HEK293 (cell line): Measurements from ENCODE around the gene FRMD4A.

Experiments used
- CTCF ChIA-PET: fragments of 350-600 bp; formaldehyde crosslinking; extraction: SDS; loops from one replicate; lab custom pipeline; 2021; ENCODE audit warnings: antibody characterized with exemption; lab: Yijun Ruan, JAX
- POLR2A ChIA-PET: fragments of 300-600 bp; formaldehyde crosslinking; extraction: SDS; loops from one replicate; lab custom pipeline; 2020; ENCODE audit warnings: antibody characterized with exemption, inconsistent platforms; lab: Yijun Ruan, JAX
- H3K27ac ChIP-seq: fragments of 200-500 bp; sonication (Bioruptor generic); 2 replicates; pipeline ENCODE4 v1.5.1; 2014; ENCODE audit warnings: low read depth, low read length, control low read depth, inconsistent platforms; ENCODE audit errors: extremely low read depth
- H3K36me3 ChIP-seq, 2 experiments: fragments of 200-500 bp in 1 of 2; sonication (Bioruptor generic) in 1 of 2; 1 replicate in 1 of 2; 2 replicates in 1 of 2; pipeline ENCODE4 v1.5.1; 2014 to 2017; ENCODE audit warnings: inconsistent platforms in 2 of 2, low read length in 2 of 2; ENCODE audit not compliant: control insufficient read depth in 2 of 2, insufficient read depth in 1 of 2
- H3K4me1 ChIP-seq: fragments of 200-500 bp; sonication (Bioruptor generic); 2 replicates; pipeline ENCODE4 v1.5.1; 2014; ENCODE audit warnings: mild to moderate bottlenecking, low read length, inconsistent platforms; ENCODE audit not compliant: control insufficient read depth, insufficient read depth
- H3K4me3 ChIP-seq: 2 replicates; pipeline ENCODE4 v1.5.1; 2011; ENCODE audit warnings: low read depth, mild to moderate bottlenecking, control low read depth, low read length, moderate library complexity
- H3K9me3 ChIP-seq: fragments of 200-500 bp; sonication (Bioruptor generic); 2 replicates; pipeline ENCODE4 v1.5.1; 2014; ENCODE audit warnings: low read depth, low read length, inconsistent platforms; ENCODE audit not compliant: control insufficient read depth, insufficient read depth
- BCL11A ChIP-seq: fragments of 450-650 bp; formaldehyde crosslinking; IDR thresholded peaks from 2 replicates; pipeline ENCODE4 v1.5.1; 2016; ENCODE audit warnings: low read depth, missing biosample characterization, missing genetic modification characterization
- GLIS2 ChIP-seq: fragments of 450-650 bp; formaldehyde crosslinking; IDR thresholded peaks from 2 replicates; pipeline ENCODE4 v1.5.1; 2016; ENCODE audit warnings: missing biosample characterization, missing genetic modification characterization
- HOXC10 ChIP-seq: sonication (generic); formaldehyde crosslinking; IDR thresholded peaks from 2 replicates; pipeline ENCODE4 v1.8.1; 2023; ENCODE audit warnings: mild to moderate bottlenecking, missing genetic modification reagents
- KLF8 ChIP-seq: fragments of 450-650 bp; formaldehyde crosslinking; IDR thresholded peaks from 2 replicates; pipeline ENCODE4 v1.5.1; 2016; ENCODE audit warnings: missing biosample characterization, missing genetic modification characterization
- OVOL3 ChIP-seq: fragments of 450-650 bp; formaldehyde crosslinking; IDR thresholded peaks from 2 replicates; pipeline ENCODE4 v1.5.1; 2016; ENCODE audit warnings: missing biosample characterization, missing genetic modification characterization
- ZEB2 ChIP-seq: fragments of 450-650 bp; formaldehyde crosslinking; IDR thresholded peaks from 2 replicates; pipeline ENCODE4 v1.5.1; 2016; ENCODE audit warnings: missing biosample characterization, missing genetic modification characterization
- ZNF121 ChIP-seq: fragments of 450-650 bp; formaldehyde crosslinking; IDR thresholded peaks from 2 replicates; pipeline ENCODE4 v1.5.1; 2016; ENCODE audit warnings: missing biosample characterization, missing genetic modification characterization
- ZNF23 ChIP-seq: fragments of 450-650 bp; formaldehyde crosslinking; IDR thresholded peaks from 2 replicates; pipeline ENCODE4 v1.5.1; 2016; ENCODE audit warnings: missing biosample characterization, missing genetic modification characterization, borderline replicate concordance
- ZNF37A ChIP-seq: fragments of 450-650 bp; IDR thresholded peaks from 2 replicates; pipeline ENCODE4 v1.5.1; 2018; ENCODE audit warnings: missing biosample characterization, missing genetic modification characterization
- ZNF426 ChIP-seq: fragments of 450-650 bp; formaldehyde crosslinking; IDR thresholded peaks from 2 replicates; pipeline ENCODE4 v1.5.1; 2017; ENCODE audit warnings: missing biosample characterization, missing genetic modification characterization, mild to moderate bottlenecking, inconsistent platforms, moderate library complexity
- ZNF473 ChIP-seq: fragments of 450-650 bp; formaldehyde crosslinking; IDR thresholded peaks from 2 replicates; pipeline ENCODE4 v1.5.1; 2017; ENCODE audit warnings: missing biosample characterization, missing genetic modification characterization
- ZNF514 ChIP-seq: fragments of 450-650 bp; formaldehyde crosslinking; IDR thresholded peaks from 2 replicates; pipeline ENCODE4 v1.5.1; 2016; ENCODE audit warnings: missing biosample characterization, missing genetic modification characterization
- ZNF660 ChIP-seq: fragments of 450-650 bp; IDR thresholded peaks from 2 replicates; pipeline ENCODE4 v1.5.1; 2018; ENCODE audit warnings: missing biosample characterization, mild to moderate bottlenecking, missing genetic modification characterization
- ZNF707 ChIP-seq: fragments of 450-650 bp; formaldehyde crosslinking; IDR thresholded peaks from 2 replicates; pipeline ENCODE4 v1.5.1; 2016; ENCODE audit warnings: missing biosample characterization, missing genetic modification characterization
- ZNF776 ChIP-seq: fragments of 450-650 bp; formaldehyde crosslinking; IDR thresholded peaks from 2 replicates; pipeline ENCODE4 v1.5.0; 2017; ENCODE audit warnings: missing biosample characterization, missing genetic modification characterization, borderline replicate concordance
- ZNF843 ChIP-seq: fragments of 450-650 bp; formaldehyde crosslinking; IDR thresholded peaks from 2 replicates; pipeline ENCODE4 v1.5.1; 2016; ENCODE audit warnings: missing biosample characterization, missing genetic modification characterization
- ZXDB ChIP-seq: fragments of 450-650 bp; formaldehyde crosslinking; IDR thresholded peaks from 2 replicates; pipeline ENCODE4 v1.5.1; 2016; ENCODE audit warnings: missing biosample characterization, missing genetic modification characterization
- TF ChIP-seq, protein P1 (sequence below): fragments of 450-650 bp; formaldehyde crosslinking; IDR thresholded peaks from 2 replicates; pipeline ENCODE4 v1.5.1; 2016; ENCODE audit warnings: missing biosample characterization, missing genetic modification characterization, low read depth
- TF ChIP-seq, protein P2 (sequence below): fragments of 450-650 bp; formaldehyde crosslinking; IDR thresholded peaks from 2 replicates; pipeline ENCODE4 v1.5.1; 2016; ENCODE audit warnings: missing biosample characterization, missing genetic modification characterization, borderline replicate concordance
- TF ChIP-seq, protein P3 (sequence below): fragments of 450-650 bp; formaldehyde crosslinking; IDR thresholded peaks from 2 replicates; pipeline ENCODE4 v1.5.1; 2016; ENCODE audit warnings: missing biosample characterization, missing genetic modification characterization
- TF ChIP-seq, protein P4 (sequence below): IDR thresholded peaks from 2 replicates; pipeline ENCODE4 v1.6.1; 2011; ENCODE audit warnings: mild to moderate bottlenecking, low read depth, low read length, borderline replicate concordance

Gene FRMD4A

DNA sequence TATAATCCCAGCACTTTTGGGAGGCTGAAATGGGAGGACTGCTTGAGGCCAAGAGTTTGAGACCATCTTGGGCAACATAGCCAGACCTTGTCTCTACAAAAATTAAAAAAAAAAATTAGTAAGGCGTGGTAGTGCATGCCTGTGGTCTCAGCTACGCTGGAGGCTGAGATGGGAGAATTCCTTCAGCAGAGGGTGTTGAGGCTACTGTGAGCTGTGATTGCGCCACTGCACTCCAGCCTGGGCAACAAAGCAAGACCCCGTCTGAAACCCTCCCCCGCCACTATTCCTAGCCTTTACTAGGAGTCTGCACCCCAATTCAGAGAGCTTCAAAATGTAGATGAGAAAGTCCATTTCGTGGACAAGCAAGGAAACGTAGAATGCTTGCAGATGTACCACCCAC is 648.8 kb downstream of the FRMD4A start (continued):
- TF ChIP-seq GLIS2 (no peak), ZNF23 (tag by site-specific recombination) (no peak), ZNF514 (tag by site-specific recombination) (no peak), OVOL3 (tag by site-specific recombination) (no peak), ZNF473 (tag by site-specific recombination) (no peak), ZNF776 (tag by site-specific recombination) (no peak), ZEB2 (no peak), ZNF37A (tag by site-specific recombination) (no peak), ZNF660 (no peak), HOXC10 (CRISPR knock-in tag) (no peak), KLF8 (tag by site-specific recombination) (no peak), ZNF707 (no peak)
- TF ChIP-seq, protein P1, sequence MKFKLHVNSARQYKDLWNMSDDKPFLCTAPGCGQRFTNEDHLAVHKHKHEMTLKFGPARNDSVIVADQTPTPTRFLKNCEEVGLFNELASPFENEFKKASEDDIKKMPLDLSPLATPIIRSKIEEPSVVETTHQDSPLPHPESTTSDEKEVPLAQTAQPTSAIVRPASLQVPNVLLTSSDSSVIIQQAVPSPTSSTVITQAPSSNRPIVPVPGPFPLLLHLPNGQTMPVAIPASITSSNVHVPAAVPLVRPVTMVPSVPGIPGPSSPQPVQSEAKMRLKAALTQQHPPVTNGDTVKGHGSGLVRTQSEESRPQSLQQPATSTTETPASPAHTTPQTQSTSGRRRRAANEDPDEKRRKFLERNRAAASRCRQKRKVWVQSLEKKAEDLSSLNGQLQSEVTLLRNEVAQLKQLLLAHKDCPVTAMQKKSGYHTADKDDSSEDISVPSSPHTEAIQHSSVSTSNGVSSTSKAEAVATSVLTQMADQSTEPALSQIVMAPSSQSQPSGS (tag by site-specific recombination), result no peak
- TF ChIP-seq, protein P2, sequence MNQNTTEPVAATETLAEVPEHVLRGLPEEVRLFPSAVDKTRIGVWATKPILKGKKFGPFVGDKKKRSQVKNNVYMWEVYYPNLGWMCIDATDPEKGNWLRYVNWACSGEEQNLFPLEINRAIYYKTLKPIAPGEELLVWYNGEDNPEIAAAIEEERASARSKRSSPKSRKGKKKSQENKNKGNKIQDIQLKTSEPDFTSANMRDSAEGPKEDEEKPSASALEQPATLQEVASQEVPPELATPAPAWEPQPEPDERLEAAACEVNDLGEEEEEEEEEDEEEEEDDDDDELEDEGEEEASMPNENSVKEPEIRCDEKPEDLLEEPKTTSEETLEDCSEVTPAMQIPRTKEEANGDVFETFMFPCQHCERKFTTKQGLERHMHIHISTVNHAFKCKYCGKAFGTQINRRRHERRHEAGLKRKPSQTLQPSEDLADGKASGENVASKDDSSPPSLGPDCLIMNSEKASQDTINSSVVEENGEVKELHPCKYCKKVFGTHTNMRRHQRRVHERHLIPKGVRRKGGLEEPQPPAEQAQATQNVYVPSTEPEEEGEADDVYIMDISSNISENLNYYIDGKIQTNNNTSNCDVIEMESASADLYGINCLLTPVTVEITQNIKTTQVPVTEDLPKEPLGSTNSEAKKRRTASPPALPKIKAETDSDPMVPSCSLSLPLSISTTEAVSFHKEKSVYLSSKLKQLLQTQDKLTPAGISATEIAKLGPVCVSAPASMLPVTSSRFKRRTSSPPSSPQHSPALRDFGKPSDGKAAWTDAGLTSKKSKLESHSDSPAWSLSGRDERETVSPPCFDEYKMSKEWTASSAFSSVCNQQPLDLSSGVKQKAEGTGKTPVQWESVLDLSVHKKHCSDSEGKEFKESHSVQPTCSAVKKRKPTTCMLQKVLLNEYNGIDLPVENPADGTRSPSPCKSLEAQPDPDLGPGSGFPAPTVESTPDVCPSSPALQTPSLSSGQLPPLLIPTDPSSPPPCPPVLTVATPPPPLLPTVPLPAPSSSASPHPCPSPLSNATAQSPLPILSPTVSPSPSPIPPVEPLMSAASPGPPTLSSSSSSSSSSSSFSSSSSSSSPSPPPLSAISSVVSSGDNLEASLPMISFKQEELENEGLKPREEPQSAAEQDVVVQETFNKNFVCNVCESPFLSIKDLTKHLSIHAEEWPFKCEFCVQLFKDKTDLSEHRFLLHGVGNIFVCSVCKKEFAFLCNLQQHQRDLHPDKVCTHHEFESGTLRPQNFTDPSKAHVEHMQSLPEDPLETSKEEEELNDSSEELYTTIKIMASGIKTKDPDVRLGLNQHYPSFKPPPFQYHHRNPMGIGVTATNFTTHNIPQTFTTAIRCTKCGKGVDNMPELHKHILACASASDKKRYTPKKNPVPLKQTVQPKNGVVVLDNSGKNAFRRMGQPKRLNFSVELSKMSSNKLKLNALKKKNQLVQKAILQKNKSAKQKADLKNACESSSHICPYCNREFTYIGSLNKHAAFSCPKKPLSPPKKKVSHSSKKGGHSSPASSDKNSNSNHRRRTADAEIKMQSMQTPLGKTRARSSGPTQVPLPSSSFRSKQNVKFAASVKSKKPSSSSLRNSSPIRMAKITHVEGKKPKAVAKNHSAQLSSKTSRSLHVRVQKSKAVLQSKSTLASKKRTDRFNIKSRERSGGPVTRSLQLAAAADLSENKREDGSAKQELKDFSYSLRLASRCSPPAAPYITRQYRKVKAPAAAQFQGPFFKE, result no peak
- TF ChIP-seq, protein P3, sequence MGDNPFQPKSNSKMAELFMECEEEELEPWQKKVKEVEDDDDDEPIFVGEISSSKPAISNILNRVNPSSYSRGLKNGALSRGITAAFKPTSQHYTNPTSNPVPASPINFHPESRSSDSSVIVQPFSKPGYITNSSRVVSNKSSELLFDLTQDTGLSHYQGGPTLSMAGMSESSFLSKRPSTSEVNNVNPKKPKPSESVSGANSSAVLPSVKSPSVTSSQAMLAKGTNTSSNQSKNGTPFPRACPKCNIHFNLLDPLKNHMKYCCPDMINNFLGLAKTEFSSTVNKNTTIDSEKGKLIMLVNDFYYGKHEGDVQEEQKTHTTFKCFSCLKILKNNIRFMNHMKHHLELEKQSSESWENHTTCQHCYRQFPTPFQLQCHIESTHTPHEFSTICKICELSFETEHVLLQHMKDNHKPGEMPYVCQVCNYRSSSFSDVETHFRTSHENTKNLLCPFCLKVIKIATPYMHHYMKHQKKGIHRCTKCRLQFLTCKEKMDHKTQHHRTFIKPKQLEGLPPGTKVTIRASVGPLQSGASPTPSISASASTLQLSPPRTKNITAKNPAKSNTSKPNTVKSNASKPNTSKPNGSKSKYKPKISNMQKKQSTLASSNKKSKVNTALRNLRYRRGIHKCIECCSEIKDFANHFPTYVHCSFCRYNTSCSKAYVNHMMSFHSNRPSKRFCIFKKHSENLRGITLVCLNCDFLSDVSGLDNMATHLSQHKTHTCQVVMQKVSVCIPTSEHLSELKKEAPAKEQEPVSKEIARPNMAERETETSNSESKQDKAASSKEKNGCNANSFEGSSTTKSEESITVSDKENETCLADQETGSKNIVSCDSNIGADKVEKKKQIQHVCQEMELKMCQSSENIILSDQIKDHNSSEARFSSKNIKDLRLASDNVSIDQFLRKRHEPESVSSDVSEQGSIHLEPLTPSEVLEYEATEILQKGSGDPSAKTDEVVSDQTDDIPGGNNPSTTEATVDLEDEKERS, result no peak

DNA sequence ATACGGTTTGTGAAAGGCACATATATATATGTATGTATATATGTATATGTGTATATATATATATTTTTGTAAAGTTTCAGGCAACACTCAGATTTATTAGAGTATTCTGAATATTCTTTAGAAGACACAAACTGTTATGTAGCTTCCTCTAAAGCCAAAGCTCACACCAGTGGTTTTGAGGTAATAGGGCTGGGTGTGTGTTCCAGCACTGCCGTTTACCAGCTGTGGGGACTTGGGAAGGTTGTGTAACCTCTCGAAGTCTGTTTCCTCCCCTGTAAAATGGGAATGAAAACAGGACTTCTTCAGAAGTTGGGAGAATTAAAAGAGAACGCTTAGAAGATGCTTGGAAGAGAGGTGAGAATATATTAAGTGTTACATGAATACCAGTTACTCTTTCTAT is 649.2 kb downstream of the FRMD4A start:
- no peak overlapping the region for H3K4me3 ChIP-seq
- CTCF ChIA-PET, result interaction anchor here (0.9 kb wide), 1 partner anchor 22 kb away, joined by 3 read pairs; no protein-coding TSS in a partner anchor
- no peaks in the 10 kb centered on the region for H3K9me3 ChIP-seq
- H3K36me3 ChIP-seq, result no peaks in the 10 kb centered on the region; a peak in 1 of 3 replicates
- H3K4me1 ChIP-seq, result peaks cover 4% of the 10 kb centered on the region; the same call in 1 of the 2 replicates
- H3K27ac ChIP-seq, result no peak overlapping the region
- POLR2A ChIA-PET, result no interaction called here
- TF ChIP-seq ZXDB (tag by site-specific recombination) (no peak), BCL11A (tag by site-specific recombination) (no peak), ZNF843 (tag by site-specific recombination) (no peak), ZNF121 (tag by site-specific recombination) (no peak), ZNF426 (no peak)
- TF ChIP-seq, protein P4, sequence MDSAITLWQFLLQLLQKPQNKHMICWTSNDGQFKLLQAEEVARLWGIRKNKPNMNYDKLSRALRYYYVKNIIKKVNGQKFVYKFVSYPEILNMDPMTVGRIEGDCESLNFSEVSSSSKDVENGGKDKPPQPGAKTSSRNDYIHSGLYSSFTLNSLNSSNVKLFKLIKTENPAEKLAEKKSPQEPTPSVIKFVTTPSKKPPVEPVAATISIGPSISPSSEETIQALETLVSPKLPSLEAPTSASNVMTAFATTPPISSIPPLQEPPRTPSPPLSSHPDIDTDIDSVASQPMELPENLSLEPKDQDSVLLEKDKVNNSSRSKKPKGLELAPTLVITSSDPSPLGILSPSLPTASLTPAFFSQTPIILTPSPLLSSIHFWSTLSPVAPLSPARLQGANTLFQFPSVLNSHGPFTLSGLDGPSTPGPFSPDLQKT, result no peak
